ENCODE results near the gene C17orf100.

C17orf100 gene

DNA sequence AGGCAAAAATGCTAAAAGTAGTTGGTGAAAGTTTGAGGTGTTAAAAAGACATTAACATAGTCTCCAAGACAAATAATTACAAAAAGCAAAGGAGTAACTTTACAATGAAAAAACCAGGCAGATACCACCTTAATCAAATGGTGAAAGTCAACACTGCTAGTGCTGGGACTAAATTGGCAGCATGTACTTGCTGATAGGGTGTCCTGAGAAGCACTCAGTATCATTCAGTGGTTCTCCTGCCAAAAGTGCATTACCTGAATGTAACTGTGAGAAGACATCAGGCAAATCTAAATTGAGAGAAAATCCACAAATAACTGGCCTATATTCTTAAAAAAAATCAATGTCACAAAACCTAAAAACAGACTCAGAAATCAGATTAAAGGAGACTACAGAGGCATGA lies 19.0 kb upstream of the C17orf100 start:
- H3K36me3 ChIP-seq (ENCODE audit: control insufficient read depth, insufficient read depth, low read length) = peaks cover 5% of the 10 kb centered on the region
- no peaks in the 10 kb centered on the region for H3K27me3 ChIP-seq (replicated peaks; ENCODE audit: control insufficient read depth, insufficient read depth, low read length)
- DNase-seq (ENCODE audit: extremely low read depth, insufficient read length) = no peak
- TF ChIP-seq CTCF (IDR thresholded peaks at IDR 0.05; ENCODE audit: insufficient read depth, low read length, poor library complexity, severe bottlenecking) = no peak
- no peak overlapping the region for H3K4me3 ChIP-seq (replicated peaks; ENCODE audit: low read depth, low read length)

DNA sequence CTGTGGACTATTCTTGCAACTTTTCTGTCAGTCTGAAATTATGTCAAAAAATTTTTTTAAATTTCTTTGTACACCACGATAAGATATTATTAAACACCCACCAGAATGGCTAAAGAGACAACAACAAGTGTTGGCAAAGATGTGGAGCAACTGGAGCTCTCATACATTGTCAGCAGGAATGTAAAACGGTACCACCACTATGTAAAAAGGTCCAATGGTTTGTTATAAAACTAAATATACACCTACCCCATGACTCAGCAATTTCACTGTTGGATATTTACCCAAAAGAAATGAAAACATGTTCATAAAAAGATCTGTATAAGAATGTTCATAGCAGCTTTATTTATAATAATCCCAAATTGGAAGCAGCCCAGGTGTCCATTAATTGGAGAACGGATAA lies 18.3 kb upstream of the C17orf100 start:
- Histone ChIP-seq H3K27me3 (replicated peaks; ENCODE audit: control insufficient read depth, insufficient read depth, low read length) (no peaks in the 10 kb centered on the region), H3K36me3 (ENCODE audit: control insufficient read depth, insufficient read depth, low read length) (peaks cover 3% of the 10 kb centered on the region), H3K4me3 (replicated peaks; ENCODE audit: low read depth, low read length) (no peak overlapping the region)
- DNase-seq (ENCODE audit: extremely low read depth, insufficient read length) = no peak
- TF ChIP-seq CTCF (IDR thresholded peaks at IDR 0.05; ENCODE audit: insufficient read depth, low read length, poor library complexity, severe bottlenecking) = no peak

GRCh38 chr17:6636105-6636504 lies 15.5 kb upstream of the C17orf100 start:
- Histone ChIP-seq H3K4me3 (replicated peaks; ENCODE audit: low read depth, low read length) (no peak overlapping the region), H3K27me3 (replicated peaks; ENCODE audit: control insufficient read depth, insufficient read depth, low read length) (no peaks in the 10 kb centered on the region), H3K36me3 (ENCODE audit: control insufficient read depth, insufficient read depth, low read length) (peaks cover 3% of the 10 kb centered on the region)
- no peak for TF ChIP-seq CTCF (IDR thresholded peaks at IDR 0.05; ENCODE audit: insufficient read depth, low read length, poor library complexity, severe bottlenecking)
- DNase-seq (ENCODE audit: extremely low read depth, insufficient read length) = no peak

DNA sequence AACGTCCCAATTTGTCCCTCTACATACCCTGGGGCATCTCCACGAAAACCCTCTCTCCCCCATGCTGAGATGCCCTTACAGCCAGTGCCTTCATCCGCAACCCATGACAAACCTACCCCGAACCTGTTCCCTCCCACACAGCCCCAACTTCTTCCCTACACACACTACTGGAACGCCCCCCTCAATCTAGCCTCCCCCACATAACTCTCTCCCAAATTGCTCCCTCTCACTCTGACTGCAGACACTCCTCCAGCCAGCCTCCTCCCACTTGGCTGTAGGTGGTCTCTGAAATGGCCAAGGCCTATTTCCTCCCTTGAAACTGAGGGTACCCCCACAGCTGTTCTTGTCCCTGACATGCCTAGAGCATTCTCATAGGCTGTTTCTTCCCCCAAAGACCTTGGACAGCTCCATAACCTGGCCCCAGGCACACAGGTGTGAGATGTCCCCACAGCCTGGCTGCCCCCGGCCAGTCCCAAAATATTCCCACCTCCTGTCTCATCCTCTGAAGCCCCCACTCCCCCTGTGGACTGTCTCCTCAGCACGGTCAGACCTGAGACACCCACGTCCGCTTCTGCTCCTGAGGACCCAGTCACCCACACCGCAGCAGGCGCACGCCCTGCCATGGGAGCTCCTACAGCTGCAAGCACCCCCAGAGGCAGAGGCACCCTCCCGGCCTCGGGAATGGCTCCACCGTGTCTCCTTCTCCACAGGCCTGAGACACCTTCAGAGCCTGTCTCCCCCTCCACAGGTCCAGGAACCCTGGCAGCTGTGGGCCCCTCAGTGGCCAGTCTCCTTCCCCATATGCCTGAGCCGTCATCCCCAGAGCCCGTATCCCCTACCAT lies 14.7 kb upstream of the C17orf100 start:
- no peak for DNase-seq (ENCODE audit: extremely low read depth, insufficient read length)
- H3K27me3 ChIP-seq (replicated peaks; ENCODE audit: control insufficient read depth, insufficient read depth, low read length) = no peaks in the 10 kb centered on the region
- H3K4me3 ChIP-seq (replicated peaks; ENCODE audit: low read depth, low read length) = no peak overlapping the region
- no peak for TF ChIP-seq CTCF (IDR thresholded peaks at IDR 0.05; ENCODE audit: insufficient read depth, low read length, poor library complexity, severe bottlenecking)
- H3K36me3 ChIP-seq (ENCODE audit: control insufficient read depth, insufficient read depth, low read length) = peaks cover 2% of the 10 kb centered on the region

DNA sequence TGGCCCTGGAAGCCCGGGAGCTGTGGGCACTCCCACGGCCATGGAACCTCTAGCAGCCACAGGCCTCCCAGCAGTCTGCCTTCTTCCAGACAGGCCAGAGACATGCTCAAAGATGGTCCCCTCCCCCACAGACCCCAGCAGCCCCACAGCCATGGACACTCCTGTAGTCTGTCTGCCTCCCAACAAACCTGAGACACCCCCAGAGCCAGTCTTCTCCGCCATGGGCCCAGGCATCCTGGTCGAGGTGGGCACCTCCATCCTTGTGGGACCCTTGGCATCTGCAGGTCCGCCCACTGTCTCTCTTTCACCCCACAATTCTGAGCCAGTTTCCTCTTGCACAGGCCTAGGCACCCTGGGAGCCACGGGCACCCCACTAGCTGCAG lies 14.1 kb upstream of the C17orf100 start:
- no peak for TF ChIP-seq CTCF (IDR thresholded peaks at IDR 0.05; ENCODE audit: insufficient read depth, low read length, poor library complexity, severe bottlenecking)

More for the DNA sequence above, 14.1 kb upstream of the C17orf100 start:
- DNase-seq (ENCODE audit: extremely low read depth, insufficient read length) = no peak
- Histone ChIP-seq H3K4me3 (replicated peaks; ENCODE audit: low read depth, low read length) (no peak overlapping the region), H3K36me3 (ENCODE audit: control insufficient read depth, insufficient read depth, low read length) (peaks cover 2% of the 10 kb centered on the region), H3K27me3 (replicated peaks; ENCODE audit: control insufficient read depth, insufficient read depth, low read length) (no peaks in the 10 kb centered on the region)
